Activated B cell treated with CpG ODN at 0.5 μM for 24 hours (primary cell): Measurements from ENCODE around the gene MAD1L1. TPM values are rescaled to one million over a fixed set of nuclear protein-coding genes. Genes with fewer than 3 reads are reported as not detected.

Experiments
- ATAC-seq: fragments of 200-7000 bp; cut with Tn5 transposase; one replicate; pipeline ENCODE4 v1.10.0; 2021; ENCODE audit warnings: low read depth, mild to moderate bottlenecking, moderate library complexity
- CTCF ChIA-PET: fragments of 350-600 bp; sonication (Branson Sonifier 250); formaldehyde crosslinking; loops from one replicate; lab custom pipeline; 2021; ENCODE audit warnings: antibody characterized with exemption; lab: Charles Lee
- POLR2A ChIA-PET: fragments of 350-600 bp; sonication (Branson Sonifier 250); formaldehyde crosslinking; loops from one replicate; lab custom pipeline; 2021; ENCODE audit warnings: antibody characterized with exemption; lab: Charles Lee
- DNase-seq: peaks from one replicate; pipeline ENCODE4 v3.0.0; 2022
- H3K27ac Mint-ChIP-seq: one replicate; pipeline ENCODE4 v1.8.0; 2020; ENCODE audit warnings: mixed read lengths
- H3K27me3 Mint-ChIP-seq: one replicate; pipeline ENCODE4 v1.8.0; 2021; ENCODE audit warnings: mixed read lengths
- H3K36me3 Mint-ChIP-seq: one replicate; pipeline ENCODE4 v1.8.0; 2021; ENCODE audit warnings: low read depth, mixed read lengths
- H3K4me1 Mint-ChIP-seq: one replicate; pipeline ENCODE4 v1.8.0; 2021; ENCODE audit warnings: mixed read lengths
- H3K4me3 Mint-ChIP-seq: one replicate; pipeline ENCODE4 v1.8.0; 2020; ENCODE audit warnings: mild to moderate bottlenecking, mixed read lengths
- H3K9me3 Mint-ChIP-seq: one replicate; pipeline ENCODE4 v1.8.0; 2020; ENCODE audit warnings: mixed read lengths
- CTCF ChIP-seq: fragments of 200-600 bp; IDR thresholded peaks from one replicate; pipeline ENCODE4 v1.8.0; 2022; ENCODE audit warnings: antibody characterized with exemption, mild to moderate bottlenecking
- intact Hi-C: fragments of 100-400 bp; cut with micrococcal nuclease; formaldehyde crosslinking; loops from one replicate; pipeline ENCODE4 v1.15.1; 2024
- total RNA-seq: library from RNA; stranded (reverse); gene quantifications from 2 replicates; pipeline ENCODE4 v1.2.3, GENCODE V29; 2022

The MAD1L1 gene
- total RNA-seq, 1 donor from 2014 or later = 54.6 TPM

GRCh38 chr7:1953199-1954190, 279.2 kb downstream of the MAD1L1 start:
- DNase-seq (no peak), ATAC-seq (no peak)
- ChIA-PET POLR2A (no interaction called here), CTCF (no interaction called here)
- H3K27me3 Mint-ChIP-seq = no peaks in the 10 kb centered on the region
- peaks cover 22% of the 10 kb centered on the region for H3K36me3 Mint-ChIP-seq
- no peak for TF ChIP-seq CTCF
- intact Hi-C loops = no loop called here
- H3K4me3 Mint-ChIP-seq = no peak overlapping the region
- H3K27ac Mint-ChIP-seq = no peak overlapping the region
- H3K9me3 Mint-ChIP-seq = no peaks in the 10 kb centered on the region
- H3K4me1 Mint-ChIP-seq = peaks cover 9% of the 10 kb centered on the region

- Mint-ChIP-seq H3K27ac (no peak overlapping the region), H3K27me3 (no peaks in the 10 kb centered on the region), H3K36me3 (peaks cover 17% of the 10 kb centered on the region), H3K9me3 (no peaks in the 10 kb centered on the region), H3K4me1 (peaks cover 9% of the 10 kb centered on the region), H3K4me3 (no peak overlapping the region)
- CTCF ChIA-PET = no interaction called here
- TF ChIP-seq CTCF = no peak
- ATAC-seq (no peak), DNase-seq (no peak)
- intact Hi-C loops = no loop called here
- POLR2A ChIA-PET = no interaction called here
Measured at GRCh38 chr7:1952781-1953180, 280.0 kb downstream of the MAD1L1 start.

DNA sequence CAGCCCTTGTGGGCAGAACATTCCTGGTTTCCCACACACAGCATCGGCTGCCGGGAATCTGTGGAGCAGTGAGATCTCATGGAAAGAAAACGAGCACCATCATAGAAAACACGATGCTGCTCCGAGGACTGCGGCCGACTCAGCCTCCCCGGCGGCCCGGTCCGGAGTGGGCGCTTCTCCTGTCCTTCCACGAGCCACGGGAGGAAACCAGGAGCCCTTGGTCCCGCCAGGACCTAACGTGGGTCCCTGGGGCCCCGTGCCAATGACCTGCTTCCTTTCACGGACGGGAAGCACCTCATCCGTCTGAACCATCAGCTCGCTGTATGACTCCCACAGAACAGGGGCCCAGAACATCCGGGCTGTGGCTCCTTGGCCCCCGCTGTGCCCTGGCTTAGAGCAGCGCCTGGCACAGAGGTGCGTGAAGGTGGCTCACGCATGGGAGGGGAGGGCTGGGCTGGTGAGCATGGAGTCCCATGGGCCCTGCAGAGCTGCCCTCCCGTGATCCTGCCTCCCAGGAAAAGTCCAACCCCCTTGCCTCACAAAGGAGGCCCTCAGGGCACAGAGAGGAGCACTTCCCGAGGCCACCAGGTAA, 280.5 kb downstream of the MAD1L1 start:
- no peak for TF ChIP-seq CTCF
- intact Hi-C loops = no loop called here
- Mint-ChIP-seq H3K27me3 (no peaks in the 10 kb centered on the region), H3K4me1 (peaks cover 9% of the 10 kb centered on the region), H3K27ac (no peak overlapping the region), H3K9me3 (no peaks in the 10 kb centered on the region), H3K4me3 (no peak overlapping the region), H3K36me3 (peaks cover 14% of the 10 kb centered on the region)
- ChIA-PET CTCF (no interaction called here), POLR2A (no interaction called here)
- no peak for DNase-seq
- no peak for ATAC-seq

GRCh38 chr7:1951600-1951999, 281.1 kb downstream of the MAD1L1 start:
- ChIA-PET CTCF (no interaction called here), POLR2A (no interaction called here)
- Mint-ChIP-seq H3K36me3 (peaks cover 8% of the 10 kb centered on the region), H3K4me1 (peaks cover 9% of the 10 kb centered on the region), H3K27ac (no peak overlapping the region), H3K4me3 (no peak overlapping the region), H3K9me3 (no peaks in the 10 kb centered on the region), H3K27me3 (no peaks in the 10 kb centered on the region)
- no peak for ATAC-seq
- intact Hi-C loops = no loop called here
- no peak for TF ChIP-seq CTCF
- DNase-seq = no peak

DNA sequence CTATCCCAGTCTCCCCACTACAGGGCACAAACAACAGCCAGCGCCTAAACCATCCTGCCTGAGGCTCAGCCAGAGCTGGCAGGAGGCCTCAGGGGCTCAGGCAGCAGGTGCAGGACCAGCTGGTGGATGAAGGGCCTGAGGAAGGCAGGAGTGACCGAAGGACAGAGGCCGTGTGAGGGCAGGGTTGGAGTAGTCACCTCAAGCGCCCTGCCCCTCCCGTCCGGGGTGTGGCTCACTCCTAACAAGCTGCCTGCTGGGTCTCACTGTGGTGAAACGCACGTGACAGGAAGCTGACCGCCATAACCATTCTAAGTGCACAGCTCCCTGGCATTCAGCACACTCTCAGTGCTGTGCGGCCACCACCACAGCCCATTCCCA, 281.6 kb downstream of the MAD1L1 start:
- H3K4me3 Mint-ChIP-seq = no peak overlapping the region
- peaks cover 9% of the 10 kb centered on the region for H3K4me1 Mint-ChIP-seq
- no peak for TF ChIP-seq CTCF
- ChIA-PET POLR2A (no interaction called here), CTCF (no interaction called here)
- DNase-seq (no peak), ATAC-seq (peak; percentile 25)
- H3K9me3 Mint-ChIP-seq = no peaks in the 10 kb centered on the region
- intact Hi-C loops = no loop called here
- peaks cover 5% of the 10 kb centered on the region for H3K36me3 Mint-ChIP-seq
- no peak overlapping the region for H3K27ac Mint-ChIP-seq
- no peaks in the 10 kb centered on the region for H3K27me3 Mint-ChIP-seq
